EL (cell line): ENCODE results near the gene CCDC124.
"Not testable (repeated sequence)": the region's sequence is repeated elsewhere in the genome, so short reads cannot be mapped to it uniquely, and the experiment has no call there.

Experiments
- DNase-seq: peaks from one replicate; pipeline ENCODE4 v3.0.0-alpha.2; 2016

CCDC124 gene

DNA sequence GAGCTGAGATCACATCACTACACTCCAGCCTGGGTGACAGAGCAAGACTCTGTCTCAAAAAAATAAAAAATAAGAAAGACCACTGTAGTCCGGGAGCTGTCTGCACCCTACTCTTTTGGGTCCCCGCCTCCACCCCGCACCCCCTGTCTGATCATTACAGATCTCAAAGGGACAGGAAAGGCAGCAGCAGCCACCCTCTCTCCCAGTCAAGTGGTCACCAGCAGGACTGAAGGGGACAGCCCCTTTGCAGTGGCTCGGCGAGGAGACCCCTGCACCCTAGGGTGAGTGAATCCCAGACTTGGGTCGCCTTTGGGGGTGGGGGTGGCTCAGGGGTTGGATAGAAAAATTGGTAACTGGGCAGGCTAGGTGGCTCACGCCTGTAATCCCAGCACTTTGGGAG is 21.6 kb downstream of the CCDC124 start:
- DNase-seq: no peak

DNA sequence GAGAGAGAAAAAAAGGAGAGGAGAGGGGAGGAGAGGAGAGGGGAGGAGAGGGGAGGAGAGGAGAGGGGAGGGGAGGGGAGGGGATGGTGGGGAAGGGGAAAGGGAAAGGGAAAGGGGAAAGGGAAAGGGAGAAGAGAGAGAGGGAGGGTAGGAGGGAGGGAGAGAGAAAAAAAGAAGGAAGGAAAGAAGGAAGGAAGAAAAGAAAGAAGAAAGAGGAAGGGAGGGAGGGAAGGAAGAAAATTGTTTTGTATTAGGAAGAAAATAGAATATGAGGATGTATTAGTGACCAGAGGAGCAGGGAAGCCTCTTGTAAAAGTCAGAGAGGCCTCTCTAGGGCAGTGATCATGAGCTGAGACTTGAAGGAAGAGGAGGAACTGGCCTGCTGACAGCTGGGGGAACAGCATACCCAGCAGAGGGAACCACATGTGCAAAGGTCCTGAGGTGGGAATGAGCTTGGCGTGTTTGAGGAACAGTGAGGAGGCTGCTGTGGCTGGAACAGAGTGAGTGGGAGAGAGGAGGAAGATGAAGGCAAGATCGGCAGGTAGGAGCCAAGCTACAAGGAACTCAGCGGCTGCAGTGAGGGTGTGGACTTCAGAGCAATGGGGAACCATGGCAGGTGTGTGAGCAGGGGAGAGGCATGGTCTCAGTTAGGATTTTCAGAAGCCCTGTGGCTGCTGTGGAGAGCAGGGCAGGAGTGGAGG is 24.5 kb downstream of the CCDC124 start:
- no peak for DNase-seq

DNA sequence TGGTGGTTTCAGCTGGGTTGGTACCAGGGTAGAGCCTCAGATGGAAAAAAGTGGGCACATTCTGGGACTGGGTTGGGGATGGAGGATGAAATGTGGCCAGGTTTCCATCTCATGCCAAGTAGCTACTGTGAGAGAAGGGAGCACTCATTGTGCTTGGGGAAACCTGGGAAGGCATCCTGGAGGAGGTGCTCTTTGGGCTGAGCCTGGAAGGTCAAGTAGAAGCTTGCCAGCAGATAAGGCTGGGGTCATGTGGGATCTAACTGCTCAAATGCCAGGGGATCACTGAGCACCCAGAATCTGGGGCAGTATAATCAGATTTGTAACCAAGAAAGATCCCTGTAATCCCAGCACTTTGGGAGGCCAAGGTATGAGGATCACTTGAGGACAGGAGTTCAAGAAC is 25.1 kb downstream of the CCDC124 start:
- no peak for DNase-seq

DNA sequence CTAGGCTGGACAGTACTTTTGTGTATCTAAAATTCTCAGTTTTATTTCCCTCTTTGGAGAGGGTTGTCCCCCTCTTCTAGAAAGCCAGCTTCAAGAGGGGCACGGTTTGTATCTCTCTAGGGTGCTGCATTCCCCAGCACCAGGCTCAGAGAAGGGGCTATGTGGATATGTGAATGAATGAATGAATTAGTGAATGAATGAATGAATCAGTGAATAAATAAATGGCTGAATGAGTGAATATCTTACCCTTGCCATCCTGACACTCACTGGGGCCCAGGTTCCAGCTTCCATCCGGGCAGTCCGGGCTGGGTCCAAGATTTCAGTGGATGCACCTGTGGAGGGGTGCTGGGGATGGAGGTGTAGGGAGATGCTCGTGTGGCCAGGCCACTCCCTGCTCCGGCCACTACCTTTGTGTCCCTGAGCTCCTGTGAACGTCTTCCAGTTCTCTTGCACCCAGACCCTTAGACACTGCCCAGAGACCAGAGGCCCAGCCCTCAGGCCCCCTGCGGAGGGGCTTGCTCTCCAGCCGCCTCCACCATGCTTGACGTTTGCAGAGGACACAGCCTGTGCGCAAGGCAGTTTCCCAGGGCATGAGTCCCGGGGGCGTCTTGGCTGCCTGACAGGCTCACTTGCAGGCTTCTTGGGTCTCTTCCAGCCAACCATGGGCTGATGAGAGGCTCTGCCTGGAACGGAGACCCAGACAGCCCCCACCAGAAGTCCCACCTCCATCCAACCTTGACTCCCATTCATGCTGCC is 31.3 kb downstream of the CCDC124 start:
- DNase-seq: no peak

DNA sequence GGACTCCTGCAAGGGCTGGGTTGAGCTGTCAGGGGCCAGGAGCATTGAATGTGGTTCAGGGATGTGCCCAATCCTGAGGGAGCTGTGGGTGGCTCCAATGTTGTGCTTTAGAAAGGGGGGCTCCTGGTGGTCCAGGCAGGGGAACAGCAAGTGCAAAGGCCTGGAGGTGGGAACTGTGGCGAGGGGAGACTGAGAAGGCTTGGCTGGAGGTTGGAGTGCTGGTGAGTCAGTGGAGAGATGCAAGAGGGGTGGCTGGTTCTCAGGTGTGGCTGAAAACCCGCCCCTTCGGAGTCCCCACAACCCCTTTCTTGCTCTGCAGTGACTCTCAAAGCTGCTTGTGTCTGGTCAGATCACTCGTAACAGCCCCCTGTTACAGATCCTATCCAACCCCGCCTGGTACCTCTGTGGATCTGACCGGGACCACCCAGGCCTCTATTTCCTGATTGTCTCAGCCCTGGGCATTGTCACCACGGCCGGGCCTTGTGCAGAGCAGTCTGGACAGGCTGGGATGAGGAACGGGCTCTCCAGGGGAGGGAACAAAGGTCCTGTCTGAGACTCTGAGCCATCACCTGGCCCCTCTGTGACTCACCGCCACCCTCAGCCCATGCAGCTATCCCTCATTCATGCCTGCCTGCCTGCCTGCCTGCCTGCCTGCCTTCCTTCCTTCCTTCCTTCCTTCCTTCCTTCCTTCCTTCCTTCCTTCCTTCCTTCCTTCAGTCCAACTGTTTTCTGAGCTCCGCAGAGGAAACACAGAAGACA is 32.7 kb downstream of the CCDC124 start:
- no peak for DNase-seq

DNA sequence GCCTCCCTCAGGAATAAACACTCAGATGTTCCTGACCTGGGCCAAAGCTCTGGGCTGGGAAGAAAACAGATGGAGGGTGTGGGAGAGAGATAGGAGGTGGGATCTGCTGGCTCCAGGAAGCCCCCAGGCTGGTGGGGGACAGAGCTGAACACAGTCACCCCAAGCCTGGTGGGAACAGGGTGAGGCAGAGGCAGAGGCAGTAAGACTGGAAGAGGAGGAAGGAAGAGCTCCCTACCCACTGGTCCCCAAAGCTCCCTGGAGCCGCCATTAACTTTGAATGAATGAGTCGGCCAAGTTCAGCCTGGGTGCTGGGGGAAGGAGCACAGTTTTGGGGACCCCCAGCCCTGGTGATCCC is 33.3 kb downstream of the CCDC124 start:
- DNase-seq: no peak

DNA sequence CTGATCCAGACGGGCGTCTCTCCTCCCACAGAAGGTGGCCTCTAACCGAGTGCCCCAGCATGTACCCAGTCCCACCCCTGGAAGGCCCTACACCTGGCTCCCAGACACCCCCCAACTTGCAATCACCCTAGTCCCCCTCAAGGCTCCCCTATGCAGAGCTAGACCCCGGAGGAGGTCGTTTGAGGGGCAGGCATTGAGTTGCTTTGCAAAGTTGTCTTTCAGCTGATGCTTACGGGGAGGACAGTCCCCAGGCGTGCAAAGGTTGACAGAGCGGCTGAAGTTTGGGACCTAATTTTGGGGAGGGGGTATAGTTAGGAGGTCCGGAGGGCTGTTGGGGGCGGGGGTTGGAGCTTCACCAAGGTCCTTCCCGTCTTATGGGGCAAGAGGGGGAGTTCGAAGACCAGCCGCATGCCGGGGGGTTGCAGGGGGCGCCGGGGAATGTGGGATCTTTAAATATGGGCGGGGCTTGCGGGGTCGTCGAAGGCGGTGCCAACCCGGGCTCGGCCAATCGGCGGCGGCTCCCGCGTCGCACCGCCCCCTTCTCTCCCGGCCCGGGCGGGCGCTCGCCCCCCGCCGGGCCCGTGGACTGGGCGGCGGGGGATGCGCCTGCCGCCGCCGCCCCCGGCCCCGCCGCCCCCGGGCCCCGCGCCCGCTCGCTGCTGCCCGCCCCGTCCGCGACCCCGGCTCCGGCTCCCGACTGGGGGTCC is 33.9 kb downstream of the CCDC124 start, which contains the start of gene KCNN1:
KCNN1 (plus strand) TSS at position 558 of the 707 bp plus-strand sequence. CDS start 6,782 bp downstream, outside the sequence.
- no peak for DNase-seq

DNA sequence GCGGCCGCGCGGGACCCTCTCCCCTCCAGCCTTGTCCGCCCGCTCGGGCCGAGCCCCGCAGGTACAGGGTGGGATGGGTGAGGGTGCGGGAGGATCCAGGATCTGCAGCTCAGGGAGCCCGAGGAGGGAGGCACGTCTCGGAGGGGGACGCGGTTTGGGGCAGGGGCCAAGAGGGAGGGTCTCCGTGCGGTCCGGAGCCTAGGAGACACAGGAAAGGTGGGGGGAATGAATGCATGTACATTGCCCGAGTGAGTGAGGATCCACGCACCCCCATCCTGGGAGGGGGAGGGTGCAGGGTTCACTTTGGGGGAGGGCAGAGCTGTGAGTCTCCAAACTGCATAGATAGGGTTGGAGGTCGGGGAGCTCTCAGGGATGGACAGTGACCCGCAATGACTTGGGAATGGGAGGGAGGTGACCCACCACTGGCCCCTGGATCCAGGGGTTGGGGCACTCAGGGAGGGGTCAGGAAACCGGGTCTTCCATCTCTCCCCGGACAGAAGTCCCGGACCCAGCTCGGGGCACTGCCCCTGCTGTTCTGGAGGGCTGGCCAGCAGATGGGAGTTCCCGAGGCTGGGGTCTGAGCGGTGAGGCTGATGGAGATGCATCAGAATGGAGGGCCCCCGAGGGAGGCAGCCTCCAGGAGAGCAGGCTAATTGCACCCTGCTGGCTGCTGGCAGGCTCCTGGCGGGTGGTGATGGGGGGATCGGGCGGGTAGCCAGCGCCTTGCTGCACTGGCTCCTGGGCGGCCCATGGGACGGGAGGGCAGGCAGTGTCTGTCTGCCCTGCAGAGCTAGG is 34.6 kb downstream of the CCDC124 start:
- DNase-seq: no peak

DNA sequence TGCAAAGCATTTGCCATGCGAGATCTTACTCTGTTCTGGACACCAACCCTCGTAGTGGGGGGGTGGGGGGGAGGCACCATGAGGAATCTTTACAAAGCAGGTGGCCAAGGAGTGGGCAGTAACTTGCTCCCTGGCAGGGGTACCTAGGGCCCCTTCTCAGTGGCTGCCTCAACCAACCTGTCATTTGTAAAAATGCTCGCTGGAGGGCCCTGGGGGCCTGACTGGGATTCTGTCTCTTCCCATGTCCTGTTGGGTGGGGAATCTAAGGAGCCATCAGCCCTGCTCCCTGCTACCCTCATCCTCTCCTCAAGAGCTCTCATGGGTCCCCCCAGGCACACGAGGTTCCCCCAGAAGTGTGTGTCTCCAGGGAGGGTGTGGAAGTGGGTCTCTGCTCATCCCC is 35.5 kb downstream of the CCDC124 start:
- DNase-seq: no peak

DNA sequence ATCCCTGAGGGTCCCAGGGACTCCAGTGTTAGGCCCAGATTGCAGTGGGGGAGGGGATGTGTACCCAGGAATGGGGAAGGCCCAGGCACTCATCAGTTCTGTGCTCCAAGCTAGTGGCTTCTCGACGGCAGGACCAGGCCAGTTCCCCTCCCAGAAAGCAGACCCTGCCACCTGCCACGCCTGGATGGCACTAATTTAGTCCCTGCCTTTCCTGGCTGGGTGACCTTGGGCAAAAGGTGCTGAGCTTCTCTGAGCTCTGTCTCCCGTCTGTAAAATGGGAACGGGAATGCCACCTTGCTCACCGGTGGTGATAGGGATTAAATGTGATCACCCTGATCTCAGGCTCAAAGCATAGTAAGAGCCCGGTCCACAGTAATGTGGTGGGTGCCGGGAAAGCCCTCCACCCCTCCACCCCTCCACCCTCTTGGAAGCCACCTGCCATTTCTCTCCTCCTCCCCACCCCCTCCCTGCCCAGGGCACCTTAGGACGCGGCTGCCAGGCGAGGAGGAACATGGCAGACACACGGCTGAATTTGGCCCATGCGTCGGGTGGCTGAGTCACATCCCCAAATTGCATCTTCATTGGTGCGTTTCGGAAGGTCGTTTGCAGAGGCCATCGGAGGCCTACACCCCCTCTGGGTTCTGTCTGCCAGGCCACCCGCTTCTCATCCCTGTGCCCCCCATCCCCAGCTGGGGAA is 36.4 kb downstream of the CCDC124 start:
- DNase-seq: no peak

DNA sequence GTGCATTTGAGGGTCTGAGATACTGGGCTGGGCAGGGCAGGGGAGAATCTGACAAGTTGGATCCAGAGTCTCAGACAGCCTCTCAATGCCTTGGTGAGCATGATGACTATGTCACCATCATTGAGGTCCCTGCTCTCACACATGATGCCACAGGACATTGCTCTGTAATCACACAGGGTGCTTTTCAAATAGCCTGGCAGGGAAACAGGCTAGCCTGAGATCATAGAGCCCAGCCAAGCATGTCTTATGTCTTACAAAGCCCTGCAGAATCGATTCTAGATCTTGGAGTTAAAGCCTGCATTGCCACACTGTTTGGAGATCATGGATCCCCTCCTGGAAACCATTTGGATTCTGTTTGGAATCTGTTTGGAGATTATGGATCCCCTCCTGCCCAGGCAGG is 39.4 kb downstream of the CCDC124 start:
- no peak for DNase-seq

DNA sequence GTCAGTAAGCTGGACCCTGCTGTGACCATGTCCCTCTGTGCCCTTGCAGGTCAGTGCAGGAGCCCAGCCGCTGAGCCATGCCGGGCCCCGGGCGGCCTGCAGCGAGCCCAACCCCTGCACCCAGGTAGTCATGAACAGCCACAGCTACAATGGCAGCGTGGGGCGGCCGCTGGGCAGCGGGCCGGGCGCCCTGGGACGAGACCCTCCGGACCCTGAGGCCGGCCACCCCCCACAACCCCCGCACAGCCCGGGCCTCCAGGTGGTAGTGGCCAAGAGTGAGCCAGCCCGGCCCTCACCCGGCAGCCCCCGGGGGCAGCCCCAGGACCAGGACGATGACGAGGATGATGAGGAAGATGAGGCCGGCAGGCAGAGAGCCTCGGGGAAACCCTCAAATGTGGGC is 40.9 kb downstream of the CCDC124 start:
- DNase-seq: no peak

DNA sequence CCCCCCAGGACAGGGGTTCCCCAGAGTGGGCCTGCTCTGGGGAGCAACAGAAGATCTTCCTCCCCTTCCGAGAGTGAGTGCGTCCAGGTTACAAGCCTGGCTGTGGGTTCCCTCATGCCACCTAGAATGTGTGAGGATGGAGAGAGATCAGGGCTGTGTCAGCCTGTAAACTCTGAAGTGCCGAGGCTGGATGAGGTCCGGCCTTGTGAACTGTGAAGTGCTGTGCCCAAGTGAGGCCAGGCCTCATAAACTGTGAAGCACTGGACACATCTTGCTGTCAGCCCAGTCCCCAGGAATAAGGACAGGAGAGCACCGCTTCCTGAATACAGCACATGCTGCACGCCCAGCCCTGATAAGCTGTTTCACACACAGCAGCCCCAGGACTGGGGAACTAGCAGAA is 41.7 kb downstream of the CCDC124 start:
- DNase-seq: no peak

DNA sequence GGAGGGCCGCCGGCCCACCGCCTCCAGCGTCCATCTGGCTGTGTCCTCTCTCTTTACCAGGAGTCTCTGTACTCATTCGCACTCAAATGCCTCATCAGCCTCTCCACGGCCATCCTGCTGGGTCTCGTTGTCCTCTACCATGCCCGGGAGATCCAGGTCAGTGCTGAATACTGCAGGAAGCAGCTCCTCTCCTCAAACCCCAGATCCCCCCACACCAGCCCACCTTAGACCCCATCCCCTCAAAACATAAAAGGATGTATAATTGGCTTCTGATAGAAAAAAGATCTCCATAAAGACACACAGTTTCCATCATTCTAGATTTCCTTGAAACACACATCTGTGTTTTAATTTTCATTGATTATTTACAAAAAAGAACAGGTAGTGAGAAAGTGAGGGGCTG is 42.2 kb downstream of the CCDC124 start:
- DNase-seq: no peak

DNA sequence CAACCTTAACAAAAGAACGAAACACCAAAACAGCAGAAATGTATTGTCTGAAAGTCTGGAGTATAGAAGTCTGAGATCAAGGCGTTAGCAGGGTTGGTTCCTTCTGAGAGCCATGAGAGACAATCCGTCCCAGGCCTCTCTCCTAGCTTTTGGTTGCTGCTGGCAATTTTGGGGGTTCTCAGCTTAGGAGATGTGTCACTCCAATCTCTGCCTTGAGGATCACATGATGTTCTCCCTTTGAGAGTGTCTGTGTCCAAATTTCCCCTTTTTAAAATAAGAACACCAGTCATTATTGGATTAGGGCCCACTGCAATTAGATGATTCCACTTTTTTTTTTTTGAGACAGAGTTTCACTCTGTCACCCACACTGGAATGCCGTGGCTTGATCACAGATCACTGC is 44.2 kb downstream of the CCDC124 start:
- DNase-seq: no peak

DNA sequence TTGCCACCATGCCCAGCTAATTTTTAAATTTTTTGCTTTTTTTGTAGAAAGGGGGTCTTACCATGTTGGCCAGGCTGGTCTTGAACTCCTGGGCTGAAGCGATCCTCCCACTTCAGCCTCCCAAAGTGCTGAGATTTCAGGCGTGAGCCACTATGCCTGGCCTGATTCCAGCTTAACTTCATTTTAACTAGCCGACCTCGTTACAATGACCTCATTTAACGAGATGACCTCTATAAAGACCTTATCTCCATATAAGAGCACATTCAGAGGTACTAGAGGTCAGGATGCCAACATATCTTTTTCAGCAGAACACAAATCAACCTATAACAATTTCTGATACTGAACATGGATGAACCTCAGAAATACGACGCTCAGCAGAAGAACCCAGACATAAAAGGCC is 44.7 kb downstream of the CCDC124 start:
- DNase-seq: no peak

DNA sequence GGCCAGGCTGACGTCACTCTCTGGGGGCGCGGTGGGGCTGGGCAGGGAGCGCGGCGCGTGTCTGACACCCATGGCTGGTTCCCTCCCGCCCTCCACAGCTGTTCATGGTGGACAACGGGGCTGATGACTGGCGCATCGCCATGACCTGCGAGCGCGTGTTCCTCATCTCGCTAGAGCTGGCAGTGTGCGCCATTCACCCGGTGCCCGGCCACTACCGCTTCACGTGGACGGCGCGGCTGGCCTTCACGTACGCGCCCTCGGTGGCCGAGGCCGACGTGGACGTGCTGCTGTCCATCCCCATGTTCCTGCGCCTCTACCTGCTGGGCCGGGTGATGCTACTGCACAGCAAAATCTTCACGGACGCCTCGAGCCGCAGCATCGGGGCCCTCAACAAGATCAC is 48.8 kb downstream of the CCDC124 start:
- DNase-seq: no peak

DNA sequence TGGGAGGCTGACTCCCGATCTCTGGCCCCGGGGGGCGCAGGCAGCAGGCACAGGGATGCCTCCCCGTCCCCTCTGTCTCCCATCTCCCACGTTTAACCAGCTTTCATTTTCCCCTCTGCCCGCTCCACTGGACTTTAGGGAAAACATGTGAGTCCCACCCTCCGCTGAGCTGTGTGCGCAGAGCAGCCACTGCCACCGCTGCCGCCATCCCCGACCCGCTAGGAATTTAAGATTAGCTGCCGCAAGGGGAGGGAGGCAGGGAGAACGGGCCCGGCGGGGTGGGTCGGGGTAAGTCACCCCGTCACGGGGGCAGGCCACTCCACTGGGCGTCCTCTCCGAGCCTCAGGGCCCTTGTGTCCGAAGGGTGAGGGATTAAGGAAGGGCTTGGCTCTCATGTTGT is 49.6 kb downstream of the CCDC124 start:
- no peak for DNase-seq

DNA sequence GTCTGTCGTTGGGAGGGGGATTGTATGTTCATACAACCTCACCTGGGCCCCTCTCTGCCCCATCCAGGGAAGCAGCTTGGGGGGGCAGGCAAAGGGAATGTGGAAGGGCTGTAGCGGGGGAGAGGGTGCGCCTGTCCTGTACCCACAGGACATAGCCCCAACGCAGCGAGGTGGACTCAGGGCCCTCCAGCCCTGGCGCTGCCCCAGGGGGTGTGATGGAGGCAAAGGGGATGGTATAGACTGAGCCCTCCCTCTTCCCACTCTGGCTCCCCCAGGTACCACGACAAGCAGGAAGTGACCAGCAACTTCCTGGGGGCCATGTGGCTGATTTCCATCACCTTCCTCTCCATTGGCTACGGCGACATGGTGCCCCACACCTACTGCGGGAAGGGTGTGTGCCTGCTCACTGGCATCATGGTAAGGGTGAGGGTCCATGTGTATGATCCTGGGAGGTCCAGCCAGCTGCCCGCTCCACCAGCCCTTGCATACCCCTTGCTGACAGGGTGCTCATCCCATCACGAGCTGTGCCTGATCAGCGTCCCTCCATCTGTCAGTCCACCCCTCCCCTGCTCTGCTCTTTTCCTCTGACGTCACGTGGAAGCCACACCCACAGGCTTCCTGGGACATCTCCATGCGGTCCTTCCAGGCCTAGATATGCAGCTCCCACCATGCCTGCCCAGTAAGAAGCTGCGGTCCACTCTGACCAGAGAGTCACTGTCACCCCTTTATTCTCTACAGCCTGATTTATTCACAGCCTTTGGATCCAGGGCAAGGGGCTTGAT is 52.4 kb downstream of the CCDC124 start:
- no peak for DNase-seq

DNA sequence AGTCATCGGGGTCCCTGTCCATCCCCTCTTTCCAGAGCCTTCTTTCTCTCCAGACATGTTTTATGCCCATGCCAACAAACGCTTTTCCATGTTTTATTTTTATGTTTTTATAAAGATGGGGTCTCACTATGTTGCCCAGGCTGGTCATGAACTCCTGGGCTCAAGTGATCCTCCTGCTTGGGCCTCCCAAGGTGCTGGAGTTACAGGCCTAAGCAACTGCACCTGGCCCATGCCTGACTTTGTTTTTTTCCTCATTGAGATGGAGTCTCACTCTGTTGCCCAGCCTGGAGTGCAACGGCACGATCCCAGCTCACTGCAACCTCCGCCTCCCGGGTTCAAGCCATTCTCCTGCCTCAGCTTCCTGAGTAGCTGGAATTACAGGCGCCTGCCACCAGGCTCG is 53.8 kb downstream of the CCDC124 start:
- not testable (repeated sequence) for DNase-seq

DNA sequence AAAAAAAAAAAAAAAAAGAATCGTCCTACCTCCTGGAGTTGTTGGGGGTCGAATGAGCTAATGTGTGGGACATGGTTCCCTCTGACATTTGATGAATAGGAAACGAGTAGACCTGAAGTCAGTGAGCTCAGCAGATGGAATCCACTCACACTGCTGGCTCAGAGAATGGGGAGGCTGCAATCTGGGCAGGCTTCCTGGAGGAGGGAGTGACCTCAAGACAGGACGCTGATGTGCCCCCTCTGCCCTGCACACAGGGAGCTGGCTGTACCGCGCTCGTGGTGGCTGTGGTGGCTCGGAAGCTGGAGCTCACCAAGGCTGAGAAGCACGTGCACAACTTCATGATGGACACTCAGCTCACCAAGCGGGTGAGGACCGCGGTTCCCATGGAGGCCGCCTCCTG is 55.3 kb downstream of the CCDC124 start:
- DNase-seq: no peak
